NCI-H2029 (cell line): ENCODE data around the gene VILL.
"Not testable (repeated sequence)": the region's sequence is repeated elsewhere in the genome, so short reads cannot be mapped to it uniquely, and the experiment has no call there.

Experiments
- DNase-seq: peaks from one replicate; lab custom pipeline; 2025; lab: John Stamatoyannopoulos, UW

VILL gene

DNA sequence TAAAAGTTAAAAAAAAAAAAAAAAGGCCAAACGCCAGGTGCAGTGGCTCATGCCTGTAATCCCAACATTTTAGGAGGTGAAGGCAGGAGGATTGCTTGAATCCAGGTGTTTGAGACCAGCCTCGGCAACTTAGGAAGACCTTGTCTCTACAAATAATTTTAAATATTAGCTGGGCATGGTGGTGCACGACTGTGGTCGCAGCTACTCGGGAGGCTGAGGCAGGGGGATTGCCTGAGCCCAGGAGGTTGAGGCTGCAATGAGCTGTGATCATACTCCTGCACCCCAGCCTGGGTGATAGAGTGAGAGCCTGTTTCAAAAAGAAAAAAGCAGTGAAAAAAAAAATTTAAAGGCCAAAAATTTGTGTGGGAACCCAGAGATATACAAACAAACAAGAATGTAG is 45.7 kb downstream of the VILL start:
- no peak for DNase-seq

DNA sequence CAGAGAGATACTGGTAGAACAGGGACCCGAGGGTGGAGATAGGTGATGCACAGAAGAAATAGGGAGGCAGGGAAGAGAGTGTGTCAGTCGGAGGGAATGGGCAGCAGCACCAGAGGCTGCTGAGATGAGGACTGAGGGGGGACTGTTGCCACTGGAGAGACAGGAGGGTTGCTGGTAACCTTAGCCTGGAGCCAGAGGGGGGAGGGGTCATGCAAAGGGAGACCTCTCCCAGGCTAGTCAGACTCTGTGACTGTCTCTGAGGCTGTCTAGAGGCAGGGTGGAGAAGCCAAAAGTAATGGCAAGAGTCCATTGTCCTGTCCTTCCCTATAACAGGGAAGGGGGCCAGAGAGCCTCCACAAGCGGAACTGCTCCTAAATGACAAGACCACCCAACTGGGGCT is 46.3 kb downstream of the VILL start:
- DNase-seq = no peak

DNA sequence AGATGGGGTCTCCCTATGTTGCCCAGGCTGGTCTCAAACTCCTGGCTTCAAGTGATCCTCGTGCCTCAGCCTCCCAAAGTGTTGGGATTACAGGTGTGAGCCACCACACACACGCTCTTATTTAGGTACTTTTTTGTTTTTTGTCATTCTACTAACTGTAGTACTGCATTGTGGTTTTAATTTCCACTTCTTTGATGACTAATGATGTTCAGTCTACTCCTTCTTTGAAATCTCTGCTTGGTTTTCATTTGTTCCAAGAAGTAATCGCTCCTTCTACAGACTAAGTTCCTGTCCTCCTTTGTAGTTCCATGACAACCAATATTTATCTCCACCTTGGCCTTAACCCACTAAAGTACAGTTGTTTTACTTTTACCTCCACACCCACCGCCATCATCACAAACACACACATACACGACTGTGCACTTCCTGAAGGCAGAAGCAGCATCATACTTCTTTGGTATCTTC is 47.9 kb downstream of the VILL start:
- DNase-seq = no peak

DNA sequence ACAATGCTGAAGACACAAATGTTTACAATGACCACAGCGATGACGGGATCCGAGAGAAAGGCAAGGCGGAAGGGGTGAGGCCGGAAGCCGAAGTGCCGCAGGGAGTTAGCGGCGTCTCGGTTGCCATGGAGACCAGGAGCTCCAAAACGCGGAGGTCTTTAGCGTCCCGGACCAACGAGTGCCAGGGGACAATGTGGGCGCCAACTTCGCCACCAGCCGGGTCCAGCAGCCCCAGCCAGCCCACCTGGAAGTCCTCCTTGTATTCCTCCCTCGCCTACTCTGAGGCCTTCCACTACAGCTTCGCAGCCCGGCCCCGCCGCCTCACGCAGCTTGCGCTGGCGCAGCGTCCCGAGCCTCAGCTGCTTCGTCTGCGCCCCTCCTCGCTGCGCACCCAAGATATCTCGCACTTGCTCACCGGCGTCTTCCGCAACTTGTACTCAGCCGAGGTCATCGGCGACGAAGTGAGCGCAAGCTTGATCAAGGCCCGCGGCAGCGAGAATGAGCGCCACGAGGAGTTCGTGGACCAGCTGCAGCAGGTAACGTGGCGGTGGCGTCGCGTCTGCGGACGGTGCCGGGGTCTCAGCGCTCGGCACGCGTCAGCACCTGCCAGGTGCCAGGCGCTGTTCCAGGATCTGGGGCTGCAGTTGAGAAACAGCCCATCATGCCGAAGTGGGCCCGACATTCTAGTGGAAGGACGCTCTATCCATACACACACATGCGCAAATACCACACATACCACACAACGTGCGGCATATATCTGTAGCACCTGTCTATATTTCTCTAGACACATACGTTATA is 48.7 kb downstream of the VILL start, which contains the start of gene DLEC1:
DLEC1 (plus strand) TSS at position 108 of the 798 bp plus-strand sequence; CDS start at position 126, 18 bp downstream.
- DNase-seq = peak; percentile 50

DNA sequence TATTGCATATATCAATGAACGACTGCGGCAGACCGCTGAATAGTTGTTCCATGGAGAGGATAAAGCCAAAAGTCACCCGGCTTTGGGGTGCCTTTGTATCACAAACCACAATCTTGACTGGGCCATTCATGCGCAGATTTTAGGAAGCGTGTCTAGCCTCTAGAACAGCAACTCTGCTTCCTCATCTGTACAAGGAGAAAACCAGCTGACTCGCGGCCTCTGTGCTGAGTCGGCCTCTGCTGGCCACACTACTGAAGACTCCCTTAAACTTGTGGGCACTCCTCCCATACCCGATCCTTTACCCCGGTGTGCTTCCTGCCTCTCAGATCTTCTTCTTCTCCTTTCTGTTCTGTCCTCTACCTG is 49.3 kb downstream of the VILL start:
- DNase-seq = no peak

DNA sequence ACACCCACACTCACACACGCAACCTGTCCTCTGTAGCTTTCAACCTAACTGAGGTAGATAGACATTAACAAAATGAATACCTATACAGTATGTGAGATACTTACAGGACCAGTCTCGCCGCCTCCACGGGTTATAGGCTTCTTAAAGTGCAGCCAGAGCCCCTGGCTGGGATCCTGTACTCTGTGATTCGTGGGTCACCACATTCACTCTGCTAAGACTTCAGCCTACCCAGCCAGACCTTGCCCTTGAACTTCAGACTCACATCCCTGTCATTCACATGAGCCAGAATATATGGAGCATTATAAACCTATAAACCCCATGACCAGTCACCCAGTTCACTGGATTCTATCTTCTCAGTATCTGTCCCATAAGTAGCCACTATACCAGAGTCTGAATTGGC is 49.8 kb downstream of the VILL start:
- no peak for DNase-seq

DNA sequence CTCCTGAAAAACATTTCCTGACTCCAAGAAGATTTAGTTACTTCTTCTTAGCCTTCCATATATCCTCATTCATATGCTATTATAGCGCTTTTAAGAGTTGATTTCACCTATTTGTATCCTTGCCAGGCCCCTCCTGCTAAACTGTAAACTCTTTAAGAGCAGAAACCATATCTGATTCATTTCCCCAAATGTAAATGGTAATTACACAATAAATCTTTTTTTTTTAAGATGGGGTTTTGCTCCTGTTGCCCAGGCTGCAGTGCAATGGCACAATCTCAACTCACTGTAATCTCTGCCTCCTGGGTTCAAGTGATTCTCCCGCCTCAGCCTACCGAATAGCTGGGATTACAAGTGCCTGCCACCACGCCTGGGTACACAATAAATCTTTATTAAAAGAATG is 52.9 kb downstream of the VILL start:
- no peak for DNase-seq

DNA sequence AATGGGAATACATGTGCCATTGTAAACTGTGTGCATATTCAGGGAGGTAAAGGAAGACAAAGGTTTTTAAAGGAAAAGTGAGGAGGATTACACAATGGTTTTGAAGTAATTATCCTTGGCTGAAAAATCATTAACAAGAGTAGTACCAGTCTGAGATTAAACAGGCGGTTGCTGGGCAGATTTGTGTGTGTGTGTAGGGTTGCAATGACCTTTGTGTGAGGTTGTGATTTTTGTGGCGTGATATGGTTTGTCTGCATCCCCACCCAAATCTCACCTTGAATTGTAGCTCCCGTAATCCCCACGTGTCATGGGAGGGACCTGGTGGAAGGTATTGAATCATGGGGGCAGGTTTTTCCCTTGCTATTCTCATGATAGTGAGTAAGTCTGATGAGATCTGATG is 55.4 kb downstream of the VILL start:
- no peak for DNase-seq

DNA sequence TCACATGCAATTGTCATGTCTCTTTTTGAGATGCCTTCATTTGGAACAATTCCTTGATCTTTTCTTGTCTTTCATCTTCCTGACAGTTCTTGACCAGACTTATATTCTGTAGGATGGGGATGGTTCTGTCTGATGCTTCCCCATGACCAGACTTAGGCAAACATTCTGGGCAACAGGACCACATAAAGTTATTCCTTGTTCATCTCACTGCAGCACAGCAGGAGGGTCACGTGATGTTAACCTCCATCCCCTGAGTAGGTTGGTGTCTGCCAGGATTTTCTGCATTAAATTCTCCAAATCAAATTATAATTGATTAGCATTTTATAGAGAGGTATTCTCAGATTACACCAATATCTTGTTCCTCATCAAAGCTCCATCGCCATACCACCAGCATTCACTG is 56.2 kb downstream of the VILL start:
- DNase-seq = no peak

DNA sequence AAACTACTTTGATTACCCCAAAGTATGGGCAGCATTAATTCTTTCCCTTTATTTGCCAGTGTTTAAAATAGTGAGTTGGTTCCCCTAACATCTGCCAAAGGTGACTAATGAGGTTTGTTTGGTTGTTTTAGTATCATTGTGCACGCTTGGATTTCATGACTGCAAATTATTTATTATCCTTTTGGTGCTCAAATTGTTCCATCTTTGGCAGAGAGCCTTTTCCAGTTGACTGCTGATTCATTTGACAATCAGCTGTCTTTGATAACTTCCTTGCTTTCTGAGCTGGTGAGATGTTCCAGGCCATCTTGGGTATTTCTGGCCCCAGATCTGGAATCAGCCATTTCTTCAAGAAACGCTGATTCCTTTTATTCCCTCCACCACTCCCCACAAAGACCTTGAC is 57.3 kb downstream of the VILL start:
- DNase-seq = no peak

DNA sequence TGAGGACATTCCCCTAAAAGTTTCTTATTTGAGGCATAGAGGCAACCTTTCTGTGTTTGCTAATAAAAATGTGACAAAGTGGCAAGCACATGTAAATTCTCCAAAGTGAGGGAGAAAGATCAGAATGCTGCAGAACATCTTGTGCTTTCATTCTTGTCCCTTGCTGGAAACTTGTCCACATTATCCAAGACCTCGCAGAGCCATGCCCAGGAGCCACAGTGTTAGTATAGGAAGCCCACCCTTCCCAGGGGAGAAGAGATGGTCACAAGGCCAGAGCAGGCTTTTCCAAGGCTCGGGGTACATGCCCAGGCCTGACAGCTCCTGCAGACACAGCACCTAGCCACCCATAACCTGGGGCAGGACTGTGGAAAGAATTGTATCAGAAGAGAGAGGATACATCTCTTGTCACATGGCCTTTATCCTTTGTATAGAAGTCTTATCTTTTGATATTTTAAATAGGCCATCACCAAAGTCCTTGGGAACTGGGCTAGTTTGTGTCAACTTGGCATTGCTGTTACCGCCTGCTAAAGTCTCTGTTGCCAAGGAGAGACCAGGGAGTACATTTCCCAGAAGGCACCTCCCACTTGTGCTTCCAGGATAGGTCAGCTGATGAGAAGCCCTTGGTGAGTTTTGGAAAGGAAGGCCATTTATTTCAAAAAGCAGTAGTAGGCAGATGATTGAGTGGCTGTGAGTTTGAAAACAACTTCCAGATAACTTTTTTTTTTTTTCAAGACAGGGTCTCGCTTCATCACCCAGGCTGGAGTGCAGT is 59.0 kb downstream of the VILL start:
- no peak for DNase-seq

DNA sequence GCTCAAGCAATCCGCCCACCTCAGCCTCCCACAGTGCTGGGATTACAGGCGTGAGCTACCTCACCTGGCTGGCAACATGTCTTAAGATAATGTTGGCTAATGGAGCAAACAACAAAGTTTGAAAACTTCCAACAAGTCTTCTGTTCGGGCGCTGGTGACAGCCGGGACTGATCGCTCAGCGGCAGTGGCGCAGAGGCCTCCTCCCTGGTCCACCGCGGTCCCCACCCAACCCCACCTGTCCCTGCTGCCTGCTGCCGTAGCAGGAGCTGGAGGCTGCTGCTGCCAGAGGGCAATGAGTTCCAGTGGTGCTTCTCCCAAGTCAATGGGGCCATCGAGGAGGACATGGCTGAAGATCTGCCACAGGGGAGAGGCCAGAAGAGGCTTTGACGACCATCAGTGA is 60.5 kb downstream of the VILL start:
- no peak for DNase-seq

DNA sequence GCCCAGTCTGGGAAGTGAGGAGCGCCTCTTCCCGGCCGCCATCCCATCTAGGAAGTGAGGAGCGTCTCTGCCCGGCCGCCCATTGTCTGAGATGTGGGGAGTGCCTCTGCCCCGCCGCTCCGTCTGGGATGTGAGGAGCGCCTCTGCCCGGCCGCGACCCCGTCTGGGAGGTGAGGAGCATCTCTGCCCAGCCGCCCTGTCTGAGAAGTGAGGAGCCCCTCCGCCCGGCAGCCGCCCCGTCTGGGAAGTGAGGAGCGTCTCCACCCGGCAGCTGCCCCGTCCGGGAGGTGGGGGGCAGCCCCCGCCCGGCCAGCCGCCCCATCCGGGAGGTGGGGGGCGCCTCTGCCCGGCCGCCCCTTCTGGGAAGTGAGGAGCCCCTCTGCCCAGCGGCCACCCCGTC is 62.7 kb downstream of the VILL start:
- not testable (repeated sequence) for DNase-seq

DNA sequence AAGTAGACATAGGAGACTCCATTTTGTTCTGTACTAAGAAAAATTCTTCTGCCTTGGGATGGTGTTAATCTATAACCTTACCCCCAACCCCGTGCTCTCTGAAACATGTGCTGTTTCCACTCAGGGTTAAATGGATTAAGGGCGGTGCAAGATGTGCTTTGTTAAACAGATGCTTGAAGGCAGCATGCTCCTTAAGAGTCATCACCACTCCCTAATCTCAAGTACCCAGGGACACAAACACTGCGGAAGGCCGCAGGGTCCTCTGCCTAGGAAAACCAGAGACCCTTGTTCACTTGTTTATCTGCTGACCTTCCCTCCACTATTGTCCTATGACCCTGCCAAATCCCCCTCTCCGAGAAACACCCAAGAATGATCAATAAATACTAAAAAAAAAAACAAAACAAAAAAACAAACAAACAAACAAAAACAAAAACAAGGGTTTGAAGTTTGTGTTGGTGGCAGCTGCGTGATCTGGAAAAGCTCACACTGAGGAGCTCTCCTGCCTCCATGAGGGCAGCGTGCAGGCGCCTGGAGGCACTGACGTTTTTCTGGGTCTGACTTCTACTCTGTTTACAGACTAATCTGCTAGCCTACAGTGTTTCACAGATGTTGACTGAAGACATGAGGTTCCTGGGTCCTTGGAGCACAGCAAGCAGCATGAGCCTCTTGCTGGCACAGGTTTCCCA is 63.4 kb downstream of the VILL start:
- not testable (repeated sequence) for DNase-seq

DNA sequence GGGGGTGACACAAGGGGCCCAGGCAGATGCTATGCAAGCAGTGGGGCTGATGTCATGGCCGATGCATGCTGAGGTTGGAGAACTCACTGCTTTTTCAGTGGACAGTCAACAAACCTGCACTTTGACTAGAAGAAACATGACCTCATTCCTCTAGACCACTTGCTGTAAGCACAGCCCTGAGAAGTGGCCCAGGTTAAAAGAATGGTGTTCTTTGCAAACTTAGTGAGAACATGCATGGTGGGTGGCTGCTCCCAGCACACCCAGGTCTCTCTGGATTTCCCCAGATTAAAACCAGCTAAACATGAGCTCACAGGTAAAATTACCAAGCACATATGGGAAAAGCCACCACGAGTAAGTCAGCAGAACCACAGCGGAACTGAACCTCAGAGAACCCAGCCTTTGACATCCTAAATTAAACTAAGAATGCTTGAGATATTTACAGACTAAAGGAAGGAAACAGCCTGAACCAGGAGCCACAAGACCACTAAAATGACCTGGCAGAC is 64.0 kb downstream of the VILL start:
- DNase-seq = no peak
